H1 (cell line): ENCODE results near the gene CPA4. TPM values are rescaled to one million over a fixed set of nuclear protein-coding genes. Genes with fewer than 3 reads are reported as not detected.

Experiments
- CTCF ChIA-PET: fragments of 300-600 bp; sonication (Branson Sonifier 250); formaldehyde crosslinking; loops from one replicate; lab custom pipeline; 2021; ENCODE audit not compliant: partially characterized antibody; lab: Charles Lee
- POLR2A ChIA-PET: fragments of 300-600 bp; sonication (Branson Sonifier 250); formaldehyde crosslinking; loops from one replicate; lab custom pipeline; 2021; ENCODE audit warnings: inconsistent platforms; ENCODE audit not compliant: partially characterized antibody; lab: Charles Lee
- DNase-seq, 2 experiments: peaks; one replicate each; pipeline versions ENCODE4 v3.0.0 to v3.0.0-alpha.2; 2010 to 2022; ENCODE audit warnings: low spot score in 2 of 2, low read depth in 1 of 2, mixed read lengths in 1 of 2
- FAIRE-seq: peaks from 2 replicates; lab custom pipeline; 2011; peaks lifted over from hg19 to GRCh38; lab: Jason Lieb, UNC
- H2AFZ ChIP-seq: 2 replicates; pipeline ENCODE4 v1.8.1; 2012; ENCODE audit warnings: low read length, inconsistent platforms
- H2AK5ac ChIP-seq: 2 replicates; pipeline ENCODE4 v1.6.1; 2013; ENCODE audit warnings: low read depth, low read length
- H2BK120ac ChIP-seq: replicated peaks from 2 replicates; pipeline ENCODE3; 2013; ENCODE audit warnings: low read depth, low read length, inconsistent platforms
- H2BK12ac ChIP-seq: 2 replicates; pipeline ENCODE4 v1.6.1; 2013; ENCODE audit warnings: low read depth, low read length
- H2BK15ac ChIP-seq: 2 replicates; pipeline ENCODE4 v1.6.1; 2013; ENCODE audit warnings: low read length
- H2BK20ac ChIP-seq: 2 replicates; pipeline ENCODE4 v1.6.1; 2013; ENCODE audit warnings: low read length
- H2BK5ac ChIP-seq: 2 replicates; pipeline ENCODE4 v1.6.1; 2013; ENCODE audit warnings: low read depth, low read length
- H3K14ac ChIP-seq: 2 replicates; pipeline ENCODE4 v1.6.1; 2013; ENCODE audit warnings: inconsistent platforms; ENCODE audit not compliant: insufficient read length
- H3K18ac ChIP-seq: 2 replicates; pipeline ENCODE4 v1.6.1; 2013; ENCODE audit warnings: low read length; ENCODE audit errors: extremely low read depth
- H3K23ac ChIP-seq: 2 replicates; pipeline ENCODE4 v1.6.1; 2013; ENCODE audit warnings: inconsistent platforms; ENCODE audit not compliant: insufficient read length
- H3K23me2 ChIP-seq: 2 replicates; pipeline ENCODE4 v1.6.1; 2013; ENCODE audit warnings: low read depth, low read length
- H3K27ac ChIP-seq: 2 replicates; pipeline ENCODE4 v1.6.1; 2011; ENCODE audit warnings: low read depth, low read length, inconsistent platforms
- H3K27me3 ChIP-seq, 4 experiments: replicated peaks in 1 of 4; 1 replicate in 1 of 4; 2 replicates in 3 of 4; pipeline versions ENCODE4 v1.6.1 to v1.8.1; 2011 to 2013; ENCODE audit warnings: low read length in 3 of 4, mild to moderate bottlenecking in 3 of 4, inconsistent platforms in 2 of 4, mixed read lengths in 2 of 4, moderate library complexity in 1 of 4; ENCODE audit not compliant: control insufficient read depth in 3 of 4, insufficient read depth in 3 of 4; ENCODE audit errors: extremely low read depth in 1 of 4
- H3K36me3 ChIP-seq, 4 experiments: 2 replicates each; pipeline versions ENCODE4 v1.6.1 to v1.8.1; 2011 to 2013; ENCODE audit warnings: mild to moderate bottlenecking in 4 of 4, low read length in 3 of 4, moderate library complexity in 2 of 4, control low read depth in 1 of 4, inconsistent platforms in 1 of 4; ENCODE audit not compliant: insufficient read depth in 4 of 4, control insufficient read depth in 2 of 4
- H3K4ac ChIP-seq: replicated peaks from 2 replicates; pipeline ENCODE3; 2013; ENCODE audit warnings: low read length, low read depth, mixed read lengths, inconsistent platforms; ENCODE audit not compliant: insufficient read length
- H3K4me1 ChIP-seq, 4 experiments: replicated peaks in 1 of 4; 1 replicate in 1 of 4; 2 replicates in 3 of 4; pipeline versions ENCODE4 v1.6.1 to v1.8.1; 2011 to 2013; ENCODE audit warnings: low read length in 3 of 4, inconsistent platforms in 2 of 4, mixed read lengths in 1 of 4; ENCODE audit not compliant: insufficient read depth in 4 of 4, control insufficient read depth in 3 of 4
- H3K4me2 ChIP-seq, 2 experiments: 2 replicates each; pipeline versions ENCODE4 v1.6.1 to v1.8.1; 2011 to 2013; ENCODE audit warnings: low read depth in 2 of 2, low read length in 2 of 2, control low read depth in 1 of 2, inconsistent platforms in 1 of 2, mild to moderate bottlenecking in 1 of 2; ENCODE audit not compliant: insufficient read depth in 1 of 2
- H3K4me3 ChIP-seq, 4 experiments: fragments of 200-600, 300-600 bp in 1 of 4; sonication (generic), shearing (Covaris generic), sonication (Bioruptor Twin) in 1 of 4; 2 replicates each; pipeline versions ENCODE4 v1.5.1 to v1.8.1; 2011 to 2016; ENCODE audit warnings: low read length in 4 of 4, low read depth in 3 of 4, control low read depth in 2 of 4, inconsistent platforms in 2 of 4, mild to moderate bottlenecking in 2 of 4, mixed read lengths in 1 of 4, moderate library complexity in 1 of 4; ENCODE audit not compliant: insufficient read depth in 2 of 4; ENCODE audit errors: extremely low read depth in 1 of 4
- H3K56ac ChIP-seq: replicated peaks from 2 replicates; pipeline ENCODE3; 2013; ENCODE audit warnings: low read depth, mild to moderate bottlenecking, mixed read lengths, low read length, inconsistent platforms; ENCODE audit not compliant: insufficient read length
- H3K79me1 ChIP-seq: 2 replicates; pipeline ENCODE4 v1.6.1; 2013; ENCODE audit warnings: low read depth, low read length, control low read depth
- H3K79me2 ChIP-seq, 2 experiments: 2 replicates each; pipeline versions ENCODE4 v1.6.1 to v1.8.1; 2012 to 2013; ENCODE audit warnings: low read length in 2 of 2, mild to moderate bottlenecking in 2 of 2, inconsistent platforms in 1 of 2; ENCODE audit not compliant: insufficient read depth in 2 of 2, control insufficient read depth in 1 of 2
- H3K9ac ChIP-seq, 4 experiments: replicated peaks in 1 of 4; 1 replicate in 1 of 4; 2 replicates in 3 of 4; pipeline versions ENCODE4 v1.6.1 to v1.8.1; 2011 to 2013; ENCODE audit warnings: low read depth in 3 of 4, low read length in 3 of 4, control low read depth in 2 of 4, mild to moderate bottlenecking in 2 of 4, moderate library complexity in 2 of 4, inconsistent platforms in 1 of 4; ENCODE audit errors: extremely low read depth in 1 of 4
- H3K9me3 ChIP-seq, 2 experiments: 2 replicates each; pipeline versions ENCODE4 v1.6.1 to v1.8.1; 2012 to 2013; ENCODE audit warnings: mild to moderate bottlenecking in 2 of 2, moderate library complexity in 2 of 2, control low read depth in 1 of 2, inconsistent platforms in 1 of 2, low read depth in 1 of 2, low read length in 1 of 2, mixed read lengths in 1 of 2; ENCODE audit not compliant: insufficient read depth in 2 of 2
- H4K20me1 ChIP-seq, 2 experiments: replicated peaks in 1 of 2; 2 replicates each; pipeline versions ENCODE3 to v1.8.1; 2011 to 2013; ENCODE audit warnings: inconsistent platforms in 2 of 2, low read length in 2 of 2, mild to moderate bottlenecking in 1 of 2; ENCODE audit not compliant: insufficient read depth in 2 of 2, control insufficient read depth in 1 of 2
- H4K5ac ChIP-seq: 2 replicates; pipeline ENCODE4 v1.6.1; 2013; ENCODE audit warnings: low read length, low read depth, mixed read lengths, inconsistent platforms; ENCODE audit not compliant: insufficient read length
- H4K8ac ChIP-seq: 2 replicates; pipeline ENCODE4 v1.8.0; 2013; ENCODE audit warnings: mild to moderate bottlenecking, moderate library complexity, low read length, inconsistent platforms; ENCODE audit not compliant: insufficient read depth; ENCODE audit errors: extremely low read depth
- H4K91ac ChIP-seq: replicated peaks from 2 replicates; pipeline ENCODE3; 2013; ENCODE audit warnings: low read length, mixed read lengths, inconsistent platforms; ENCODE audit not compliant: insufficient read length
- CHD1 ChIP-seq: IDR thresholded peaks from 2 replicates; pipeline ENCODE4 v1.6.1; 2012; ENCODE audit warnings: low read depth, low read length, improper control_type of control experiment
- CTBP2 ChIP-seq: IDR thresholded peaks from 2 replicates; pipeline ENCODE4 v1.7.0; 2011; ENCODE audit warnings: borderline replicate concordance, mild to moderate bottlenecking, moderate library complexity, mixed read lengths, low read length; ENCODE audit not compliant: insufficient read depth, insufficient read length
- E2F6 ChIP-seq: IDR thresholded peaks from 2 replicates; pipeline ENCODE4 v1.6.1; 2012; ENCODE audit warnings: inconsistent platforms
- FOSL1 ChIP-seq: IDR thresholded peaks from 2 replicates; pipeline ENCODE4 v1.6.1; 2011; ENCODE audit warnings: mild to moderate bottlenecking, low read depth, low read length, moderate library complexity; ENCODE audit not compliant: insufficient read depth
- GTF2F1 ChIP-seq: IDR thresholded peaks from 2 replicates; pipeline ENCODE4 v1.6.1; 2012; ENCODE audit warnings: low read depth, low read length, improper control_type of control experiment, borderline replicate concordance
- JUN ChIP-seq: IDR thresholded peaks from 2 replicates; pipeline ENCODE4 v1.6.1; 2011; ENCODE audit warnings: low read depth, mild to moderate bottlenecking, improper control_type of control experiment, low read length
- MAFK ChIP-seq: IDR thresholded peaks from 2 replicates; pipeline ENCODE4 v1.6.1; 2012; ENCODE audit warnings: low read depth, mild to moderate bottlenecking, improper control_type of control experiment, low read length
- NANOG ChIP-seq: IDR thresholded peaks from 2 replicates; pipeline ENCODE4 v1.6.1; 2011; ENCODE audit warnings: low read length, low read depth, mild to moderate bottlenecking, inconsistent platforms; ENCODE audit not compliant: insufficient read depth, poor library complexity, severe bottlenecking
- PHF8 ChIP-seq: fragments of 200-600 bp; sonication (generic); conservative IDR thresholded peaks from 2 replicates; pipeline ENCODE4 v1.7.1; 2012; ENCODE audit warnings: low read depth, mild to moderate bottlenecking, inconsistent platforms, low read length, moderate library complexity
- POLR2A ChIP-seq, 2 experiments: IDR thresholded peaks; 1 replicate in 1 of 2; 2 replicates in 1 of 2; pipeline ENCODE4 v1.6.1; 2011; ENCODE audit warnings: low read depth in 2 of 2, low read length in 2 of 2, mild to moderate bottlenecking in 2 of 2; ENCODE audit errors: control extremely low read depth in 1 of 2
- SP1 ChIP-seq: IDR thresholded peaks from 2 replicates; pipeline ENCODE4 v1.6.1; 2011; ENCODE audit warnings: low read depth, low read length
- SP2 ChIP-seq: IDR thresholded peaks from 2 replicates; pipeline ENCODE4 v1.6.1; 2012; ENCODE audit warnings: mild to moderate bottlenecking, low read length, inconsistent platforms
- SRF ChIP-seq: IDR thresholded peaks from 2 replicates; pipeline ENCODE4 v1.6.1; 2011; ENCODE audit warnings: mild to moderate bottlenecking, low read depth, low read length, moderate library complexity
- TCF12 ChIP-seq: IDR thresholded peaks from 2 replicates; pipeline ENCODE4 v1.6.1; 2011; ENCODE audit warnings: low read depth, mild to moderate bottlenecking, low read length
- YY1 ChIP-seq: IDR thresholded peaks from 2 replicates; pipeline ENCODE4 v1.6.1; 2011; ENCODE audit warnings: low read depth, mild to moderate bottlenecking, low read length
- WGBS, 2 experiments: shearing (Covaris generic) in 1 of 2; methylation state at CpG; one replicate each; pipeline versions ENCODE4 v1.1.6 to v1.1.7; 2013 to 2015; ENCODE audit warnings: low lambda C conversion rate in 2 of 2, mixed read lengths in 2 of 2, inconsistent platforms in 1 of 2, low coverage in 1 of 2, missing lambda C conversion rate in 1 of 2; ENCODE audit not compliant: insufficient replicate concordance in 2 of 2, insufficient coverage in 1 of 2, insufficient read length in 1 of 2; ENCODE audit errors: extremely low coverage in 1 of 2, missing lambda C conversion rate in 1 of 2; 5-methylcytosine and 5-hydroxymethylcytosine counted together
- polyA plus RNA-seq, 7 experiments: library from polyadenylated mRNA; depleted of rRNA in 3 of 7; stranded (reverse) in 5 of 7; unstranded in 2 of 7; fragments of >200 nt in 5 of 7; fragments of 200-250 nt in 2 of 7; gene quantifications; 1 replicate in 5 of 7; 2 replicates in 1 of 7; 4 replicates in 1 of 7; pipeline versions ENCODE4 v1.2.1 to v1.2.3, GENCODE V29; 2011 to 2013; ENCODE audit warnings: missing spikeins in 2 of 7, mixed read lengths in 2 of 7
- total RNA-seq: library from RNA; stranded (reverse); fragmentation: NEBNext Ultra II Directional; extraction: Animal tissue kit (Norgen Biotek cat#: 25700); gene quantifications from 2 replicates; pipeline ENCODE4 v1.2.1, GENCODE V29; 2021

CPA4 gene
- total and polyA plus RNA-seq, 2 of the 8 experiments (the other 6 are each of a cell fraction or from before 2014, with no cell fraction given) = 0.03 TPM; not detected in 1

GRCh38 chr7:130365088-130365487 lies 72.1 kb downstream of the CPA4 start:
- no peaks in the 10 kb centered on the region for H4K20me1 ChIP-seq
- H4K8ac ChIP-seq = no peak overlapping the region
- no peak overlapping the region for H3K23ac ChIP-seq
- H3K9ac ChIP-seq = no peak overlapping the region
- no peak overlapping the region for H4K5ac ChIP-seq
- no peak overlapping the region for H2AK5ac ChIP-seq
- no peak overlapping the region for H2BK5ac ChIP-seq
- no peak for TF ChIP-seq POLR2A (IDR thresholded peaks at IDR 0.05; ENCODE audit: control extremely low read depth in 1 of 2, low read depth in 2 of 2, low read length in 2 of 2)
- no peak for TF ChIP-seq CHD1
- no peak for TF ChIP-seq SRF
- no peak for TF ChIP-seq CTBP2
- TF ChIP-seq FOSL1 = no peak
- no peak for TF ChIP-seq PHF8
- no peak for TF ChIP-seq JUN
- no peak for TF ChIP-seq YY1
- no peak for TF ChIP-seq TCF12
- no peak for TF ChIP-seq SP2
- no peak for TF ChIP-seq SP1
- TF ChIP-seq NANOG = no peak
- no peak for TF ChIP-seq E2F6
- TF ChIP-seq GTF2F1 = no peak
- TF ChIP-seq MAFK = no peak
- no peak overlapping the region for H3K27ac ChIP-seq
- no peak overlapping the region for H2BK20ac ChIP-seq
- H4K91ac ChIP-seq = no peak overlapping the region
- H3K4me2 ChIP-seq = no peak overlapping the region
- H2BK12ac ChIP-seq = no peak overlapping the region
- FAIRE-seq = no peak
- DNase-seq = no peak
- no peaks in the 10 kb centered on the region for H3K79me2 ChIP-seq
- no peak overlapping the region for H2BK120ac ChIP-seq
- H3K18ac ChIP-seq = no peak overlapping the region
- no peaks in the 10 kb centered on the region; a peak in 1 of 7 replicates for H3K27me3 ChIP-seq
- H3K4me3 ChIP-seq = no peak overlapping the region
- H3K23me2 ChIP-seq = no peaks in the 10 kb centered on the region
- no peak overlapping the region for H3K56ac ChIP-seq
- H3K4me1 ChIP-seq = peaks cover 0 to 6% (median 0%) of the 10 kb centered on the region in 4 experiments; a peak in 1 of 7 replicates
- H2AFZ ChIP-seq = no peak overlapping the region
- H3K79me1 ChIP-seq = no peaks in the 10 kb centered on the region
- CTCF ChIA-PET = interaction anchor here (1.3 to 11.6 kb wide), 2 partner anchors 9 to 14 kb away, joined by 3 to 59 read pairs; partner anchors contain the start of gene CPA1
- POLR2A ChIA-PET = interaction anchor here (0.6 kb wide), 1 partner anchor 14 kb away, joined by 3 read pairs; no protein-coding TSS in a partner anchor
- H3K4ac ChIP-seq = no peak overlapping the region
- WGBS, 2 experiments = 84% methylated on average over 2 of the region's 2 CpGs; no CpG with 5 or more reads in 1 of the 2 experiments
- H3K9me3 ChIP-seq = 0 out of 4 replicates have a peak, but pooled peaks cover 0 to 6% of the 10 kb centered on the region in 2 experiments
- H3K36me3 ChIP-seq = no peaks in the 10 kb centered on the region
- H3K14ac ChIP-seq = no peak overlapping the region
- H2BK15ac ChIP-seq = no peak overlapping the region
